ENCODE measurements around the gene SLC27A1. TPM values are rescaled to one million over a fixed set of nuclear protein-coding genes. Genes with fewer than 3 reads are reported as not detected.

Gene SLC27A1
- total and polyA plus RNA-seq, 4 donors: 2.4 to 7.4 (median 4.0) TPM

GRCh38 chr19:17441241-17442021 lies 28.9 kb upstream of the SLC27A1 start:
- Histone ChIP-seq H3K4me1 (ENCODE audit: control insufficient read depth in 4 of 4, insufficient read depth in 4 of 4, low read length in 3 of 4) (no peaks in the 10 kb centered on the region), H3K36me3 (ENCODE audit: control insufficient read depth in 4 of 4, insufficient read depth in 3 of 4, low read depth in 1 of 4, low read length in 3 of 4) (no peaks in the 10 kb centered on the region), H3K27ac (ENCODE audit: low read depth in 1 of 2, low read length in 2 of 2) (no peak overlapping the region), H3K27me3 (ENCODE audit: control insufficient read depth in 4 of 4, insufficient read depth in 4 of 4, low read length in 3 of 4) (peaks cover 0 to 2% (median 0%) of the 10 kb centered on the region in 4 donors), H3K9me3 (ENCODE audit: control insufficient read depth in 4 of 4, low read length in 3 of 4) (no peaks in the 10 kb centered on the region), H3K4me3 (ENCODE audit: low read depth in 1 of 3, low read length in 3 of 3) (no peak overlapping the region), H3K9ac (ENCODE audit: low read depth in 1 of 2, low read length in 2 of 2) (no peak overlapping the region)
- DNase-seq (ENCODE audit: low spot score): no peak
- TF ChIP-seq REST (IDR thresholded peaks at IDR 0.05): no peak
- TF ChIP-seq FOXA1 (IDR thresholded peaks at IDR 0.05): no peak
- no peak for TF ChIP-seq JUND (IDR thresholded peaks at IDR 0.05)
- TF ChIP-seq YY1 (IDR thresholded peaks at IDR 0.05): no peak
- TF ChIP-seq NR2F2 (IDR thresholded peaks at IDR 0.05): no peak
- TF ChIP-seq GABPA (IDR thresholded peaks at IDR 0.05 in 1 of 2, conservative IDR thresholded peaks at IDR 0.05 in 1 of 2): no peak
- no peak for TF ChIP-seq MAX (IDR thresholded peaks at IDR 0.05)
- TF ChIP-seq RXRA (IDR thresholded peaks at IDR 0.05): no peak
- peak; percentile 29 for TF ChIP-seq CTCF (IDR thresholded peaks at IDR 0.05; ENCODE audit: low read depth, low read length, missing input control)
- peak; percentile 51 to 67 for TF ChIP-seq RAD21 (IDR thresholded peaks at IDR 0.05)
- WGBS: 72% methylated on average over 8 of the region's 8 CpGs

GRCh38 chr19:17445526-17446165 lies 24.7 kb upstream of the SLC27A1 start:
- 94% methylated on average over 1 of the region's 1 CpG for WGBS
- Histone ChIP-seq H3K4me1 (ENCODE audit: control insufficient read depth in 4 of 4, insufficient read depth in 4 of 4, low read length in 3 of 4) (peaks cover 0 to 10% (median 0%) of the 10 kb centered on the region in 4 donors), H3K27me3 (ENCODE audit: control insufficient read depth in 4 of 4, insufficient read depth in 4 of 4, low read length in 3 of 4) (peaks cover 0 to 2% (median 0%) of the 10 kb centered on the region in 4 donors), H3K36me3 (ENCODE audit: control insufficient read depth in 4 of 4, insufficient read depth in 3 of 4, low read depth in 1 of 4, low read length in 3 of 4) (no peaks in the 10 kb centered on the region), H3K9ac (ENCODE audit: low read depth in 1 of 2, low read length in 2 of 2) (no peak overlapping the region), H3K9me3 (ENCODE audit: control insufficient read depth in 4 of 4, low read length in 3 of 4) (no peaks in the 10 kb centered on the region), H3K27ac (ENCODE audit: low read depth in 1 of 2, low read length in 2 of 2) (no peak overlapping the region), H3K4me3 (ENCODE audit: low read depth in 1 of 3, low read length in 3 of 3) (no peak overlapping the region)
- DNase-seq (ENCODE audit: low spot score): no peak
- no peak for TF ChIP-seq SP1 (IDR thresholded peaks at IDR 0.05)
- TF ChIP-seq FOXA1 (IDR thresholded peaks at IDR 0.05): no peak
- no peak for TF ChIP-seq HNF4G (IDR thresholded peaks at IDR 0.05)
- TF ChIP-seq NR2F2 (IDR thresholded peaks at IDR 0.05): no peak
- TF ChIP-seq MAX (IDR thresholded peaks at IDR 0.05): no peak
- TF ChIP-seq HNF4A (conservative IDR thresholded peaks at IDR 0.05): no peak
- no peak for TF ChIP-seq ZBTB33 (IDR thresholded peaks at IDR 0.05)
- no peak for TF ChIP-seq FOXA2 (IDR thresholded peaks at IDR 0.05)
- no peak for TF ChIP-seq JUND (IDR thresholded peaks at IDR 0.05)
- TF ChIP-seq TAF1 (conservative IDR thresholded peaks at IDR 0.05): no peak
- TF ChIP-seq YY1 (IDR thresholded peaks at IDR 0.05): no peak
- no peak for TF ChIP-seq REST (IDR thresholded peaks at IDR 0.05)

All from liver (tissue), 9 donors.